SK-N-SH treated with all-trans-retinoic acid at 6 μM for 48 hours (cell line): ENCODE measurements around the gene RNPS1.

Experiments used
- ARNTL ChIP-seq: fragments of 450-650 bp; formaldehyde crosslinking; IDR thresholded peaks from 2 replicates; pipeline ENCODE4 v1.5.0; 2020; ENCODE audit warnings: low read depth, mild to moderate bottlenecking, moderate library complexity, borderline replicate concordance
- GLIS3 ChIP-seq: fragments of 250-450 bp; sonication (Bioruptor Pico); IDR thresholded peaks from 2 replicates; pipeline ENCODE4 v1.5.0; 2020; ENCODE audit warnings: mild to moderate bottlenecking, moderate library complexity
- OSR1 ChIP-seq: fragments of 250-450 bp; sonication (Bioruptor Pico); IDR thresholded peaks from 2 replicates; pipeline ENCODE4 v1.8.0; 2022; ENCODE audit warnings: moderate library complexity, mild to moderate bottlenecking, inconsistent platforms
- PPARA ChIP-seq: fragments of 250-450 bp; sonication (Bioruptor Pico); IDR thresholded peaks from 2 replicates; pipeline ENCODE4 v1.5.0; 2020; ENCODE audit warnings: mild to moderate bottlenecking, borderline replicate concordance
- TOX ChIP-seq: fragments of 250-450 bp; sonication (Bioruptor Pico); IDR thresholded peaks from 2 replicates; pipeline ENCODE4 v1.8.0; 2021; ENCODE audit warnings: mild to moderate bottlenecking, moderate library complexity, borderline replicate concordance
- ZC3H10 ChIP-seq: fragments of 250-450 bp; sonication (Bioruptor Pico); IDR thresholded peaks from 2 replicates; pipeline ENCODE4 v1.5.1; 2021; ENCODE audit warnings: mild to moderate bottlenecking, moderate library complexity
- ZFP30 ChIP-seq: fragments of 450-650 bp; formaldehyde crosslinking; IDR thresholded peaks from 2 replicates; pipeline ENCODE4 v1.5.0; 2022; ENCODE audit warnings: mild to moderate bottlenecking, moderate library complexity
- ZNF565 ChIP-seq: fragments of 450-650 bp; formaldehyde crosslinking; conservative IDR thresholded peaks from 2 replicates; pipeline ENCODE4 v1.5.0; 2020; ENCODE audit warnings: low read depth, mild to moderate bottlenecking, moderate library complexity
- ZNF8 ChIP-seq: fragments of 450-650 bp; formaldehyde crosslinking; IDR thresholded peaks from 2 replicates; pipeline ENCODE4 v1.5.0; 2020; ENCODE audit warnings: mild to moderate bottlenecking, moderate library complexity
- TF ChIP-seq, protein P1 (sequence below): fragments of 250-450 bp; sonication (Bioruptor Pico); IDR thresholded peaks from 2 replicates; pipeline ENCODE4 v1.8.0; 2021; ENCODE audit warnings: low read depth, mild to moderate bottlenecking, moderate library complexity, borderline replicate concordance
- TF ChIP-seq, protein P2 (sequence below): fragments of 250-450 bp; sonication (Bioruptor Pico); IDR thresholded peaks from 2 replicates; pipeline ENCODE4 v1.8.0; 2020; ENCODE audit warnings: mild to moderate bottlenecking, moderate library complexity, borderline replicate concordance
- TF ChIP-seq, protein P3 (sequence below): fragments of 250-450 bp; sonication (Bioruptor Pico); IDR thresholded peaks from 2 replicates; pipeline ENCODE4 v1.5.0; 2020; ENCODE audit warnings: mild to moderate bottlenecking, moderate library complexity
- TF ChIP-seq, protein P4 (sequence below): fragments of 250-450 bp; sonication (Bioruptor Pico); IDR thresholded peaks from 2 replicates; pipeline ENCODE4 v1.5.1; 2021; ENCODE audit warnings: mild to moderate bottlenecking, moderate library complexity

DNA sequence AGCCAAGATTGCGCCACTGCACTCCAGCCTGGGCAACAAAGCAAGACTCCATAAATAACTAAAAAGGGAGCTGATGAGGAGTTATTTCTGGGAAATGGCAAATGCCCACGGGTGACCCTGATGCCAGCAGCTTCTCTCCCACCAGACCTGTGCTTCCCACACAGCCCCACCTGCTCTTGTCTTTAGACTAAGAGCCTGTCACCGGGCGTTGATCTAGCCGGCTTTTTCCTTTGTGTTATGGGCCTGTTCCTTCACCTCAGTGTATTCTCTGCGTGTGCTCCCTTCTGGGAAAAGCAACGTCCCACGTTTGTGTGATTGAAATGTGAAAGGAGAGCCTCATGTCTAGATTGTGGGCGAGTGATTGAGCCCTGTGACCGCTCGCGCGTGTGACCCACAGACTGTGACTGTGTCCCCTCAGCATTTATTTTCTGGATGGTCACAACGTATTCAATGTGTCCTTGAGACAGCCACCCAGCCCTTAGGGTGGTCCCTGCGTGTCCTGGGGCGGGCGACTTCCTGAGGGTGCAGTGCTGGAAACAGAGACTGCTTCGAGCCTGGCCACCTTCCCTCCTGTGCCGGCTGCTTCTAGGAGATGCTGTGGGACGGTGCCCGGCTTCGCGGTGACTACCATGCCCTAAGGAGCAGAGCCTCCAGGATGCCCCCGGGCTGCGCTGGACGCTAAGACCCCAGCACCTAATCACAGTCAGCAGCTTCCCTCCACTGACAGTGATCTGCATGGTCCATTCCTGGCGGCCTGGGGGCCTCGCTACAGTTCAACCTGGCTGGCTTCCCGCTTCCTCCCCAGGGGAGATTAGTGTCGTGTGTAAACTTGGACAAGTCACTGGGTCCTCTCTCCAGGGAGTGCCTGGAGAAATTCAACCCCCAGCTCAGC is 7.8 kb upstream of the RNPS1 start:
- TF ChIP-seq PPARA, result no peak
- TF ChIP-seq, protein P1, sequence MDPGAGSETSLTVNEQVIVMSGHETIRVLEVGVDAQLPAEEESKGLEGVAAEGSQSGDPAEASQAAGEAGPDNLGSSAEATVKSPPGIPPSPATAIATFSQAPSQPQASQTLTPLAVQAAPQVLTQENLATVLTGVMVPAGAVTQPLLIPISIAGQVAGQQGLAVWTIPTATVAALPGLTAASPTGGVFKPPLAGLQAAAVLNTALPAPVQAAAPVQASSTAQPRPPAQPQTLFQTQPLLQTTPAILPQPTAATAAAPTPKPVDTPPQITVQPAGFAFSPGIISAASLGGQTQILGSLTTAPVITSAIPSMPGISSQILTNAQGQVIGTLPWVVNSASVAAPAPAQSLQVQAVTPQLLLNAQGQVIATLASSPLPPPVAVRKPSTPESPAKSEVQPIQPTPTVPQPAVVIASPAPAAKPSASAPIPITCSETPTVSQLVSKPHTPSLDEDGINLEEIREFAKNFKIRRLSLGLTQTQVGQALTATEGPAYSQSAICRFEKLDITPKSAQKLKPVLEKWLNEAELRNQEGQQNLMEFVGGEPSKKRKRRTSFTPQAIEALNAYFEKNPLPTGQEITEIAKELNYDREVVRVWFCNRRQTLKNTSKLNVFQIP, result no peak
- TF ChIP-seq, protein P2, sequence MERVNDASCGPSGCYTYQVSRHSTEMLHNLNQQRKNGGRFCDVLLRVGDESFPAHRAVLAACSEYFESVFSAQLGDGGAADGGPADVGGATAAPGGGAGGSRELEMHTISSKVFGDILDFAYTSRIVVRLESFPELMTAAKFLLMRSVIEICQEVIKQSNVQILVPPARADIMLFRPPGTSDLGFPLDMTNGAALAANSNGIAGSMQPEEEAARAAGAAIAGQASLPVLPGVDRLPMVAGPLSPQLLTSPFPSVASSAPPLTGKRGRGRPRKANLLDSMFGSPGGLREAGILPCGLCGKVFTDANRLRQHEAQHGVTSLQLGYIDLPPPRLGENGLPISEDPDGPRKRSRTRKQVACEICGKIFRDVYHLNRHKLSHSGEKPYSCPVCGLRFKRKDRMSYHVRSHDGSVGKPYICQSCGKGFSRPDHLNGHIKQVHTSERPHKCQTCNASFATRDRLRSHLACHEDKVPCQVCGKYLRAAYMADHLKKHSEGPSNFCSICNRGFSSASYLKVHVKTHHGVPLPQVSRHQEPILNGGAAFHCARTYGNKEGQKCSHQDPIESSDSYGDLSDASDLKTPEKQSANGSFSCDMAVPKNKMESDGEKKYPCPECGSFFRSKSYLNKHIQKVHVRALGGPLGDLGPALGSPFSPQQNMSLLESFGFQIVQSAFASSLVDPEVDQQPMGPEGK (CRISPR knock-in tag), result no peak
- TF ChIP-seq ZNF565 (CRISPR knock-in tag), result no peak
- no peak for TF ChIP-seq TOX (CRISPR knock-in tag)
- no peak for TF ChIP-seq ARNTL (CRISPR knock-in tag)
- no peak for TF ChIP-seq ZFP30 (CRISPR knock-in tag)
- no peak for TF ChIP-seq GLIS3 (CRISPR knock-in tag)
- TF ChIP-seq ZC3H10 (CRISPR knock-in tag), result no peak
- no peak for TF ChIP-seq ZNF8 (CRISPR knock-in tag)
- TF ChIP-seq, protein P3, sequence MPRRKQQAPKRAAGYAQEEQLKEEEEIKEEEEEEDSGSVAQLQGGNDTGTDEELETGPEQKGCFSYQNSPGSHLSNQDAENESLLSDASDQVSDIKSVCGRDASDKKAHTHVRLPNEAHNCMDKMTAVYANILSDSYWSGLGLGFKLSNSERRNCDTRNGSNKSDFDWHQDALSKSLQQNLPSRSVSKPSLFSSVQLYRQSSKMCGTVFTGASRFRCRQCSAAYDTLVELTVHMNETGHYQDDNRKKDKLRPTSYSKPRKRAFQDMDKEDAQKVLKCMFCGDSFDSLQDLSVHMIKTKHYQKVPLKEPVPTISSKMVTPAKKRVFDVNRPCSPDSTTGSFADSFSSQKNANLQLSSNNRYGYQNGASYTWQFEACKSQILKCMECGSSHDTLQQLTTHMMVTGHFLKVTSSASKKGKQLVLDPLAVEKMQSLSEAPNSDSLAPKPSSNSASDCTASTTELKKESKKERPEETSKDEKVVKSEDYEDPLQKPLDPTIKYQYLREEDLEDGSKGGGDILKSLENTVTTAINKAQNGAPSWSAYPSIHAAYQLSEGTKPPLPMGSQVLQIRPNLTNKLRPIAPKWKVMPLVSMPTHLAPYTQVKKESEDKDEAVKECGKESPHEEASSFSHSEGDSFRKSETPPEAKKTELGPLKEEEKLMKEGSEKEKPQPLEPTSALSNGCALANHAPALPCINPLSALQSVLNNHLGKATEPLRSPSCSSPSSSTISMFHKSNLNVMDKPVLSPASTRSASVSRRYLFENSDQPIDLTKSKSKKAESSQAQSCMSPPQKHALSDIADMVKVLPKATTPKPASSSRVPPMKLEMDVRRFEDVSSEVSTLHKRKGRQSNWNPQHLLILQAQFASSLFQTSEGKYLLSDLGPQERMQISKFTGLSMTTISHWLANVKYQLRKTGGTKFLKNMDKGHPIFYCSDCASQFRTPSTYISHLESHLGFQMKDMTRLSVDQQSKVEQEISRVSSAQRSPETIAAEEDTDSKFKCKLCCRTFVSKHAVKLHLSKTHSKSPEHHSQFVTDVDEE (CRISPR knock-in tag), result no peak
- TF ChIP-seq, protein P4, sequence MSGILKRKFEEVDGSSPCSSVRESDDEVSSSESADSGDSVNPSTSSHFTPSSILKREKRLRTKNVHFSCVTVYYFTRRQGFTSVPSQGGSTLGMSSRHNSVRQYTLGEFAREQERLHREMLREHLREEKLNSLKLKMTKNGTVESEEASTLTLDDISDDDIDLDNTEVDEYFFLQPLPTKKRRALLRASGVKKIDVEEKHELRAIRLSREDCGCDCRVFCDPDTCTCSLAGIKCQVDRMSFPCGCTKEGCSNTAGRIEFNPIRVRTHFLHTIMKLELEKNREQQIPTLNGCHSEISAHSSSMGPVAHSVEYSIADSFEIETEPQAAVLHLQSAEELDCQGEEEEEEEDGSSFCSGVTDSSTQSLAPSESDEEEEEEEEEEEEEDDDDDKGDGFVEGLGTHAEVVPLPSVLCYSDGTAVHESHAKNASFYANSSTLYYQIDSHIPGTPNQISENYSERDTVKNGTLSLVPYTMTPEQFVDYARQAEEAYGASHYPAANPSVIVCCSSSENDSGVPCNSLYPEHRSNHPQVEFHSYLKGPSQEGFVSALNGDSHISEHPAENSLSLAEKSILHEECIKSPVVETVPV (CRISPR knock-in tag), result no peak
- TF ChIP-seq OSR1 (CRISPR knock-in tag), result no peak
